ENCODE results near the gene SLC13A3. TPM values are rescaled to one million over a fixed set of nuclear protein-coding genes. Genes with fewer than 3 reads are reported as not detected.

SLC13A3 gene
- total RNA-seq, 1 experiment from 2014 or later, result 17.5 TPM

- Mint-ChIP-seq H3K36me3 (ENCODE audit: insufficient read depth in 1 of 3, low read depth in 3 of 3) (peaks cover 14 to 30% (median 19%) of the 10 kb centered on the region in 3 experiments), H3K9me3 (peaks cover 13% of the 10 kb centered on the region in 2 experiments), H3K27ac (no peak overlapping the region), H3K27me3 (ENCODE audit: low read depth) (peaks cover 2% of the 10 kb centered on the region; the same call in 1 of the 2 replicates), H3K4me3 (no peak overlapping the region), H3K4me1 (peaks cover 6 to 11% of the 10 kb centered on the region in 2 experiments; a peak in 3 of 4 replicates)
- DNase-seq, result no peak
- Histone ChIP-seq H3K27me3 (ENCODE audit: insufficient read depth, low read length) (no peaks in the 10 kb centered on the region), H3K23ac (ENCODE audit: insufficient read length, low read depth, low read length) (no peak overlapping the region), H3K56ac (ENCODE audit: insufficient read length, low read depth, low read length) (no peak overlapping the region), H3K79me2 (ENCODE audit: insufficient read depth, low read length) (no peaks in the 10 kb centered on the region), H3K27ac (ENCODE audit: insufficient read length, low read depth, low read length) (no peak overlapping the region), H2BK12ac (ENCODE audit: insufficient read length, low read depth, low read length) (no peak overlapping the region), H4K20me1 (ENCODE audit: control insufficient read depth, insufficient read depth, insufficient read length) (no peaks in the 10 kb centered on the region), H3T11ph (ENCODE audit: low read length) (no peak overlapping the region), H3K23me2 (ENCODE audit: insufficient read length, low read depth, low read length, poor library complexity, severe bottlenecking) (no peaks in the 10 kb centered on the region), H3K4me2 (ENCODE audit: insufficient read depth, insufficient read length, low read length) (no peak overlapping the region), H3K9me3 (ENCODE audit: control insufficient read depth, low read depth, low read length) (no peaks in the 10 kb centered on the region), H2AFZ (ENCODE audit: low read length) (no peak overlapping the region), H3K9ac (ENCODE audit: extremely low read depth, insufficient read length, low read length) (no peak overlapping the region), H2BK20ac (ENCODE audit: low read depth, low read length, poor library complexity, severe bottlenecking) (no peak overlapping the region), H3K4ac (ENCODE audit: low read depth, low read length) (no peak overlapping the region), H4K8ac (replicated peaks; ENCODE audit: insufficient read length, low read depth, low read length) (no peak overlapping the region), H3K79me1 (ENCODE audit: insufficient read depth, low read depth, low read length, poor library complexity, severe bottlenecking) (no peaks in the 10 kb centered on the region), H2BK15ac (ENCODE audit: low read depth, low read length) (no peak overlapping the region), H2BK120ac (ENCODE audit: low read depth, low read length, poor library complexity, severe bottlenecking) (no peak overlapping the region), H2AK5ac (ENCODE audit: insufficient read length, low read length) (no peak overlapping the region), H3K14ac (ENCODE audit: insufficient read depth, low read length) (no peak overlapping the region), H4K5ac (ENCODE audit: insufficient read length, low read depth, low read length) (no peak overlapping the region), H2BK5ac (ENCODE audit: insufficient read length, low read length) (no peak overlapping the region), H4K91ac (ENCODE audit: insufficient read length, low read depth, low read length) (no peak overlapping the region), H3K4me1 (ENCODE audit: insufficient read depth, low read length) (no peaks in the 10 kb centered on the region), H3K18ac (ENCODE audit: insufficient read length, low read depth, low read length) (no peak overlapping the region)
- WGBS (ENCODE audit: extremely low coverage, insufficient read length, low lambda C conversion rate), result no CpG with 5 or more reads among the region's 8 CpGs
- TF ChIP-seq CTCF (conservative IDR thresholded peaks at IDR 0.05), result no peak
Measured at GRCh38 chr20:46657137-46657536, 5.9 kb upstream of the SLC13A3 start.

Measured in H9 (cell line).